Endothelial cell of umbilical vein (primary cell): Measurements from ENCODE around the gene ANGPTL7.

Source experiments
- CTCF ChIP-seq, 2 donors: IDR thresholded peaks; 1 replicate in 1 of 2; 2 replicates in 1 of 2; pipeline ENCODE4 v1.5.1; 2011; ENCODE audit warnings: low read length in 2 of 2, mild to moderate bottlenecking in 2 of 2, moderate library complexity in 2 of 2, control low read depth in 1 of 2, inconsistent platforms in 1 of 2, low read depth in 1 of 2; ENCODE audit not compliant: insufficient read depth in 1 of 2; ENCODE audit errors: extremely low read depth in 1 of 2
- EZH2 ChIP-seq: IDR thresholded peaks from 2 replicates; pipeline ENCODE4 v1.6.1; 2012; ENCODE audit warnings: borderline replicate concordance, low read depth, mild to moderate bottlenecking, moderate library complexity, low read length, inconsistent platforms; ENCODE audit not compliant: severe bottlenecking
- JUN ChIP-seq: IDR thresholded peaks from 2 replicates; pipeline ENCODE4 v1.6.1; 2011; ENCODE audit warnings: borderline replicate concordance, low read depth; ENCODE audit not compliant: insufficient read length, insufficient read depth
- MAX ChIP-seq: IDR thresholded peaks from 2 replicates; pipeline ENCODE4 v1.6.1; 2011; ENCODE audit not compliant: insufficient read depth, insufficient read length
- POLR2A ChIP-seq: IDR thresholded peaks from 2 replicates; pipeline ENCODE4 v1.6.1; 2012; ENCODE audit warnings: low read depth, mild to moderate bottlenecking, control low read depth, low read length
- POLR2AphosphoS5 ChIP-seq: IDR thresholded peaks from 2 replicates; pipeline ENCODE4 v1.6.1; 2012; ENCODE audit warnings: low read depth, mild to moderate bottlenecking, control low read depth, low read length, moderate library complexity; ENCODE audit not compliant: insufficient read depth

GRCh38 chr1:11211925-11212587 lies 22.9 kb downstream of the ANGPTL7 start:
- TF ChIP-seq EZH2, result no peak
- no peak for TF ChIP-seq CTCF (IDR thresholded peaks at IDR 0.05; ENCODE audit: extremely low read depth in 1 of 2, insufficient read depth in 1 of 2, low read depth in 1 of 2, low read length in 2 of 2)
- no peak for TF ChIP-seq POLR2A
- TF ChIP-seq POLR2AphosphoS5, result no peak
- TF ChIP-seq MAX, result no peak
- no peak for TF ChIP-seq JUN
